Forelimb muscle (tissue), 1 donor: ENCODE results near the gene SLC35F6. TPM values are rescaled to one million over a fixed set of nuclear protein-coding genes. Genes with fewer than 3 reads are reported as not detected.
A peak's percentile ranks its signal among the peaks of the same experiment; 100 is the strongest.
"Not testable (repeated sequence)": the region's sequence is repeated elsewhere in the genome, so short reads cannot be mapped to it uniquely, and the experiment has no call there.

Source experiments
- DNase-seq: peaks from one replicate; pipeline ENCODE4 v3.0.0-alpha.2; 2013; ENCODE audit warnings: low read depth
- polyA plus RNA-seq: library from polyadenylated mRNA; unstranded; fragments of 120-200 nt; gene quantifications from one replicate; pipeline ENCODE4 v1.2.1, GENCODE V29; 2013; ENCODE audit not compliant: insufficient read length

Gene SLC35F6
- polyA plus RNA-seq, 1 donor = 9.0 TPM

- DNase-seq = no peak
Observed at GRCh38 chr2:26784570-26785234, 20.6 kb downstream of the SLC35F6 start.

- peak; percentile 99 for DNase-seq
Observed at GRCh38 chr2:26785431-26786206, 21.5 kb downstream of the SLC35F6 start, which contains the start of gene CENPA. CENPA (plus strand) TSS chr2:26786056; CDS start chr2:26786197, 141 bp downstream.

- DNase-seq = no peak
Observed at GRCh38 chr2:26786207-26787028, 22.3 kb downstream of the SLC35F6 start.

- no peak for DNase-seq
Observed at GRCh38 chr2:26792720-26793119, 28.6 kb downstream of the SLC35F6 start.

- no peak for DNase-seq
Observed at GRCh38 chr2:26793518-26793917, 29.4 kb downstream of the SLC35F6 start.

GRCh38 chr2:26795135-26795534 is 31.1 kb downstream of the SLC35F6 start:
- not testable (repeated sequence) for DNase-seq

- no peak for DNase-seq
Observed at GRCh38 chr2:26801328-26801727, 37.2 kb downstream of the SLC35F6 start.

GRCh38 chr2:26801796-26802195 is 37.7 kb downstream of the SLC35F6 start:
- no peak for DNase-seq

GRCh38 chr2:26805241-26805676 is 41.2 kb downstream of the SLC35F6 start:
- DNase-seq = no peak

- DNase-seq = no peak
Observed at GRCh38 chr2:26807788-26808460, 43.8 kb downstream of the SLC35F6 start.

- DNase-seq = no peak
Observed at GRCh38 chr2:26809211-26809610, 45.1 kb downstream of the SLC35F6 start.

- no peak for DNase-seq
Observed at GRCh38 chr2:26809876-26810577, 45.9 kb downstream of the SLC35F6 start.

GRCh38 chr2:26811261-26811660 is 47.2 kb downstream of the SLC35F6 start:
- no peak for DNase-seq

- no peak for DNase-seq
Observed at GRCh38 chr2:26811791-26812694, 48.0 kb downstream of the SLC35F6 start.

- DNase-seq = no peak
Observed at GRCh38 chr2:26812731-26813130, 48.6 kb downstream of the SLC35F6 start.

GRCh38 chr2:26814072-26814765 is 50.1 kb downstream of the SLC35F6 start:
- DNase-seq = not testable (repeated sequence)

- DNase-seq = no peak
Observed at GRCh38 chr2:26816893-26817292, 52.8 kb downstream of the SLC35F6 start.

- no peak for DNase-seq
Observed at GRCh38 chr2:26818255-26818654, 54.2 kb downstream of the SLC35F6 start.

- DNase-seq = no peak
Observed at GRCh38 chr2:26818972-26819371, 54.9 kb downstream of the SLC35F6 start.
